GM23248 (cell line): ENCODE data around the gene NKX2-3. TPM values are rescaled to one million over a fixed set of nuclear protein-coding genes. Genes with fewer than 3 reads are reported as not detected.

Experiments used
- DNase-seq: peaks from one replicate; pipeline ENCODE4 v3.0.0-alpha.2; 2015
- H2AFZ ChIP-seq: fragments of 200-600 bp; sonication (generic); 2 replicates; pipeline ENCODE4 v1.6.1; 2016; ENCODE audit warnings: antibody characterized with exemption
- H3F3A ChIP-seq: fragments of 200-600 bp; sonication (generic); 2 replicates; pipeline ENCODE4 v1.6.1; 2016; ENCODE audit warnings: mild to moderate bottlenecking, antibody characterized with exemption, mixed run types; ENCODE audit not compliant: insufficient read depth
- H3K27ac ChIP-seq: fragments of 200-600 bp; sonication (generic); 2 replicates; pipeline ENCODE4 v1.5.1; 2016; ENCODE audit warnings: mild to moderate bottlenecking
- H3K27me3 ChIP-seq: fragments of 200-600 bp; sonication (generic); replicated peaks from 2 replicates; pipeline ENCODE4 v1.6.1; 2016; ENCODE audit warnings: mild to moderate bottlenecking; ENCODE audit not compliant: insufficient read depth
- H3K36me3 ChIP-seq: fragments of 200-600 bp; sonication (generic); 2 replicates; pipeline ENCODE4 v1.6.1; 2016; ENCODE audit warnings: low read depth, mild to moderate bottlenecking
- H3K4me1 ChIP-seq: fragments of 200-600 bp; sonication (generic); 2 replicates; pipeline ENCODE4 v1.6.1; 2016; ENCODE audit warnings: mild to moderate bottlenecking; ENCODE audit not compliant: insufficient read depth
- H3K4me2 ChIP-seq: fragments of 200-600 bp; sonication (generic); one replicate; pipeline ENCODE4 v1.6.1; 2016; ENCODE audit warnings: mild to moderate bottlenecking; ENCODE audit not compliant: unreplicated experiment
- H3K4me3 ChIP-seq: fragments of 200-600 bp; sonication (generic); 2 replicates; pipeline ENCODE4 v1.5.1; 2016; ENCODE audit warnings: mild to moderate bottlenecking
- H3K79me2 ChIP-seq: fragments of 200-600 bp; sonication (generic); 2 replicates; pipeline ENCODE4 v1.6.1; 2016; ENCODE audit warnings: mild to moderate bottlenecking; ENCODE audit not compliant: insufficient read depth
- H3K9ac ChIP-seq: fragments of 200-600 bp; sonication (generic); 2 replicates; pipeline ENCODE4 v1.6.1; 2016; ENCODE audit warnings: mild to moderate bottlenecking
- H3K9me2 ChIP-seq: fragments of 200-600 bp; sonication (generic); 2 replicates; pipeline ENCODE4 v1.6.1; 2016; ENCODE audit warnings: mixed run types, mild to moderate bottlenecking, moderate library complexity; ENCODE audit not compliant: insufficient read depth
- H3K9me3 ChIP-seq: fragments of 200-600 bp; sonication (generic); one replicate; pipeline ENCODE4 v1.6.1; 2017; ENCODE audit warnings: low read depth
- H4K20me1 ChIP-seq: fragments of 200-600 bp; sonication (generic); 2 replicates; pipeline ENCODE4 v1.6.0; 2016; ENCODE audit not compliant: insufficient read depth
- EZH2 ChIP-seq: fragments of 200-600 bp; sonication (generic); IDR thresholded peaks from 2 replicates; pipeline ENCODE4 v1.6.1; 2018; ENCODE audit warnings: antibody characterized with exemption, mild to moderate bottlenecking; ENCODE audit not compliant: insufficient read depth, poor library complexity, severe bottlenecking
- EZH2phosphoT487 ChIP-seq: fragments of 200-600 bp; sonication (generic); IDR thresholded peaks from 2 replicates; pipeline ENCODE4 v1.6.1; 2018; ENCODE audit warnings: antibody characterized with exemption, moderate library complexity, mild to moderate bottlenecking, low read depth; ENCODE audit not compliant: insufficient read depth
- WGBS, 2 experiments: methylation state at CpG; one replicate each; pipeline ENCODE4 v1.1.6; 2015 to 2017; ENCODE audit warnings: low lambda C conversion rate in 2 of 2, low coverage in 1 of 2; ENCODE audit errors: missing lambda C conversion rate in 2 of 2; 5-methylcytosine and 5-hydroxymethylcytosine counted together
- in situ Hi-C: fragments of 300-500 bp; cut with MboI; formaldehyde crosslinking; loops from 2 replicates; pipeline ENCODE4 v1.15.0; 2020
- polyA plus RNA-seq: library from polyadenylated mRNA; unstranded; fragments of >200 nt; fragmentation: Nextera tagmentation; extraction: Ambion mirVana; gene quantifications from 2 replicates; pipeline ENCODE4 v1.2.1, GENCODE V29; 2016
- total RNA-seq: library from RNA; depleted of rRNA; stranded (reverse); fragments of >200 nt; shearing (Covaris generic); gene quantifications from 2 replicates; pipeline ENCODE4 v1.2.3, GENCODE V29; 2014

The NKX2-3 gene
- total and polyA plus RNA-seq, 2 experiments from 2014 or later: not detected

- TF ChIP-seq EZH2: no peak
- H4K20me1 ChIP-seq: no peaks in the 10 kb centered on the region
- H3K9me3 ChIP-seq: no peaks in the 10 kb centered on the region
- H3F3A ChIP-seq: no peaks in the 10 kb centered on the region
- no peaks in the 10 kb centered on the region for H3K36me3 ChIP-seq
- 28 to 38% methylated on average over 2 of the region's 2 CpGs for WGBS, 2 experiments
- H2AFZ ChIP-seq: no peak overlapping the region
- peaks cover 61% of the 10 kb centered on the region for H3K27me3 ChIP-seq
- H3K4me3 ChIP-seq: no peak overlapping the region
- in situ Hi-C loops: no loop called here
- no peaks in the 10 kb centered on the region for H3K4me1 ChIP-seq
- no peak overlapping the region for H3K9ac ChIP-seq
- no peak overlapping the region for H3K27ac ChIP-seq
- H3K4me2 ChIP-seq: no peak overlapping the region
- DNase-seq: peak; percentile 50
- H3K79me2 ChIP-seq: no peaks in the 10 kb centered on the region
- H3K9me2 ChIP-seq: no peaks in the 10 kb centered on the region
These were observed 15.3 kb downstream of the NKX2-3 start for GRCh38 chr10:99548041-99548530.

GRCh38 chr10:99551158-99551557 lies 18.4 kb downstream of the NKX2-3 start:
- Histone ChIP-seq H3F3A (no peaks in the 10 kb centered on the region), H3K4me1 (no peaks in the 10 kb centered on the region), H3K36me3 (no peaks in the 10 kb centered on the region), H3K9me2 (no peaks in the 10 kb centered on the region), H2AFZ (no peak overlapping the region), H3K27me3 (peaks cover 54% of the 10 kb centered on the region), H3K27ac (no peak overlapping the region), H3K4me3 (no peak overlapping the region), H3K79me2 (no peaks in the 10 kb centered on the region), H4K20me1 (no peaks in the 10 kb centered on the region), H3K9me3 (no peaks in the 10 kb centered on the region), H3K9ac (no peak overlapping the region), H3K4me2 (no peak overlapping the region)
- WGBS, 2 experiments: 30 to 37% methylated on average over 5 of the region's 5 CpGs
- peak; percentile 39 for DNase-seq
- TF ChIP-seq EZH2phosphoT487 (no peak), EZH2 (no peak)
- in situ Hi-C loops: no loop called here

DNA sequence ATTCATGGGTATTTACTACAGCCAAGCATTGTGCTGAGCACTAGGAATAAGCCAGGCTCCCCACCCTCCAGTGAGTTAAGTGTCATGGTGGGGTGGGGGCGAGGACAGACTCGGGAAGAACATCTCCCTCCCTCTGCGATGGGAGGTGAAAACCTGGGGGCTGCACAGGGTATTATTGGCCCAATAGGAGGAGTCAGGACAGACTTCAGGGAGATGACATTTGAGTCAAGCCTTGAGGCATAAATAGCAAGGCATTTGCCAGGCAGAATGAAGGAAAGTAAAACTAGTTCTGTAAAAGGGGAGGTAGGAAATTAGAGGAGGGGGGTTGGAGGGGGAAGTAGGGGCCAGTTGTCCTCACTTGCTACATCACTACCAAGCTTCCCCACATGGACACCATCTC lies 18.9 kb downstream of the NKX2-3 start:
- Histone ChIP-seq H3F3A (no peaks in the 10 kb centered on the region), H3K4me1 (no peaks in the 10 kb centered on the region), H4K20me1 (no peaks in the 10 kb centered on the region), H3K27me3 (peaks cover 49% of the 10 kb centered on the region), H3K4me3 (no peak overlapping the region), H3K79me2 (no peaks in the 10 kb centered on the region), H3K9me2 (no peaks in the 10 kb centered on the region), H3K36me3 (no peaks in the 10 kb centered on the region), H3K9me3 (no peaks in the 10 kb centered on the region), H3K27ac (no peak overlapping the region), H3K9ac (no peak overlapping the region), H2AFZ (no peak overlapping the region), H3K4me2 (no peak overlapping the region)
- 15 to 19% methylated on average over 3 of the region's 3 CpGs for WGBS, 2 experiments
- no peak for DNase-seq
- in situ Hi-C loops: no loop called here
- no peak for TF ChIP-seq EZH2
- TF ChIP-seq EZH2phosphoT487: no peak

DNA sequence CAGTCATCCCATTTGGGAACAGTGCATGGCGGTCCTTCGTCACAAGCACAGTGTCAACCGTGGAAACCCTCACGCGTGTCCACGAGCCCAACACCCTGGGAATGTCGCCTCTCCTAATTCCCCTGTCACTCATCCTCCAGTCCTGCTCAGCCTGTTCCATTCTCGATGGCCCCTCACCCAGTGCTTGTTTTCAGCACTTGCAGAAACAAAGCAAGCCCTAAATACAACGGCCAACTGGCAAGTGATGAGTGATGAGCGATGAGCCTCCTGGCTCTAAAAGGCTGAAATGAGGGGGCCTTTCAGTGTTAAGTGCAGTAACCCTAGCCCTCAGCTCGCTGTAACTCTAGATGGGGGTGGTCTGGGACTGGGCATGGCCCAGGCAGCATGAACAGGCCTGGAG lies 22.6 kb downstream of the NKX2-3 start:
- Histone ChIP-seq H2AFZ (no peak overlapping the region), H3K4me3 (no peak overlapping the region), H3K36me3 (no peaks in the 10 kb centered on the region), H3K9ac (no peak overlapping the region), H3K4me1 (no peaks in the 10 kb centered on the region), H3K79me2 (no peaks in the 10 kb centered on the region), H3K27ac (no peak overlapping the region), H3K4me2 (no peak overlapping the region), H3F3A (no peaks in the 10 kb centered on the region), H3K9me3 (no peaks in the 10 kb centered on the region), H3K27me3 (peaks cover 31% of the 10 kb centered on the region), H4K20me1 (no peaks in the 10 kb centered on the region), H3K9me2 (no peaks in the 10 kb centered on the region)
- DNase-seq: no peak
- 32 to 41% methylated on average over 11 of the region's 11 CpGs for WGBS, 2 experiments
- in situ Hi-C loops: no loop called here
- no peak for TF ChIP-seq EZH2phosphoT487
- no peak for TF ChIP-seq EZH2

GRCh38 chr10:99555825-99556523 lies 23.2 kb downstream of the NKX2-3 start:
- Histone ChIP-seq H3F3A (no peaks in the 10 kb centered on the region), H3K36me3 (no peaks in the 10 kb centered on the region), H4K20me1 (no peaks in the 10 kb centered on the region), H3K4me3 (no peak overlapping the region), H3K79me2 (no peaks in the 10 kb centered on the region), H2AFZ (no peak overlapping the region), H3K27me3 (peaks cover 26% of the 10 kb centered on the region), H3K4me2 (no peak overlapping the region), H3K4me1 (no peaks in the 10 kb centered on the region), H3K9ac (no peak overlapping the region), H3K9me3 (no peaks in the 10 kb centered on the region), H3K27ac (no peak overlapping the region), H3K9me2 (no peaks in the 10 kb centered on the region)
- TF ChIP-seq EZH2phosphoT487 (no peak), EZH2 (no peak)
- in situ Hi-C loops: no loop called here
- WGBS, 2 experiments: 40% methylated on average over 6 of the region's 6 CpGs
- no peak for DNase-seq
